ENCODE results near the gene EXOC6B. TPM values are rescaled to one million over a fixed set of nuclear protein-coding genes. Genes with fewer than 3 reads are reported as not detected.

Gene EXOC6B
- total and polyA plus RNA-seq, 12 donors = 16.3 to 243 (median 144) TPM

- Histone ChIP-seq H3K9me3 (peaks cover 0 to 20% (median 7%) of the 10 kb centered on the region in 11 donors), H3K36me3 (peaks cover 0 to 12% (median 6%) of the 10 kb centered on the region in 9 donors), H3K4me1 (peaks cover 0 to 3% (median 0%) of the 10 kb centered on the region in 9 donors), H3K4me3 (no peak overlapping the region), H3K27ac (no peak overlapping the region), H3K27me3 (no peaks in the 10 kb centered on the region)
- no peak for TF ChIP-seq CTCF (IDR thresholded peaks at IDR 0.05)
- ATAC-seq = no peak
- WGBS, 2 donors = 86 to 88% methylated on average over 6 of the region's 6 CpGs
- intact Hi-C loops (cut with DNase I) = no loop called here
- DNase-seq = no peak
These were observed 367.9 kb downstream of the EXOC6B start for GRCh38 chr2:72457801-72458516.

- Histone ChIP-seq H3K4me3 (no peak overlapping the region), H3K4me1 (peaks cover 0 to 3% (median 0%) of the 10 kb centered on the region in 9 donors), H3K9me3 (no peaks in the 10 kb centered on the region), H3K36me3 (no peaks in the 10 kb centered on the region), H3K27ac (no peak overlapping the region), H3K27me3 (no peaks in the 10 kb centered on the region)
- intact Hi-C loops (cut with DNase I) = no loop called here
- 97 to 98% methylated on average over 4 of the region's 4 CpGs for WGBS, 2 donors
- no peak for TF ChIP-seq CTCF (IDR thresholded peaks at IDR 0.05)
- no peak for ATAC-seq
- DNase-seq = no peak
These were observed 371.6 kb downstream of the EXOC6B start for GRCh38 chr2:72454189-72454588.

GRCh38 chr2:72442270-72442669, 383.6 kb downstream of the EXOC6B start:
- Histone ChIP-seq H3K36me3 (peaks cover 0 to 4% (median 0%) of the 10 kb centered on the region in 9 donors), H3K4me1 (peaks cover 0 to 11% (median 0%) of the 10 kb centered on the region in 9 donors), H3K9me3 (peaks cover 0 to 13% (median 0%) of the 10 kb centered on the region in 11 donors), H3K27me3 (no peaks in the 10 kb centered on the region), H3K27ac (no peak overlapping the region), H3K4me3 (no peak overlapping the region)
- TF ChIP-seq CTCF (IDR thresholded peaks at IDR 0.05) = no peak
- DNase-seq = no peak
- ATAC-seq = no peak
- 97 to 100% methylated on average over 2 of the region's 2 CpGs for WGBS, 2 donors
- intact Hi-C loops (cut with DNase I) = no loop called here

GRCh38 chr2:72439892-72440291, 385.9 kb downstream of the EXOC6B start:
- H3K4me1 ChIP-seq = peaks cover 0 to 11% (median 0%) of the 10 kb centered on the region in 9 donors
- no peak for DNase-seq
- 92 to 95% methylated on average over 5 of the region's 5 CpGs for WGBS, 2 donors
- no peak for TF ChIP-seq CTCF (IDR thresholded peaks at IDR 0.05)
- ATAC-seq = no peak
- H3K9me3 ChIP-seq = peaks cover 0 to 9% (median 0%) of the 10 kb centered on the region in 11 donors
- H3K4me3 ChIP-seq = no peak overlapping the region
- no peak overlapping the region for H3K27ac ChIP-seq
- no peaks in the 10 kb centered on the region for H3K27me3 ChIP-seq
- H3K36me3 ChIP-seq = peaks cover 0 to 4% (median 0%) of the 10 kb centered on the region in 9 donors
- intact Hi-C loops (cut with DNase I) = no loop called here

Measured in heart right ventricle (tissue), 16 donors.